Heart right ventricle (tissue), 16 donors: ENCODE results near the gene URB2. TPM values are rescaled to one million over a fixed set of nuclear protein-coding genes. Genes with fewer than 3 reads are reported as not detected.

Experiments
- ATAC-seq, 8 donors: fragments of 200-7000 bp; cut with Tn5 transposase; one replicate each; pipeline ENCODE4 v1.9.1; 2020; ENCODE audit warnings: mild to moderate bottlenecking in 8 of 8, moderate library complexity in 8 of 8, moderate number of reproducible peaks in 1 of 8
- DNase-seq, 2 donors: peaks; one replicate each; pipeline ENCODE4 v3.0.0-alpha.2; 2020
- H3K27ac ChIP-seq, 10 donors: fragments of 200-600 bp; sonication (generic) in 2 of 10; one replicate each; pipeline versions ENCODE4 v1.5.0 to v1.8.0; 2020 to 2022; ENCODE audit warnings: mild to moderate bottlenecking in 3 of 10
- H3K27me3 ChIP-seq, 7 donors: fragments of 200-600 bp; one replicate each; pipeline ENCODE4 v1.8.0; 2021 to 2022; ENCODE audit warnings: mild to moderate bottlenecking in 2 of 7
- H3K36me3 ChIP-seq, 9 donors: fragments of 200-600 bp; sonication (generic) in 1 of 9; one replicate each; pipeline versions ENCODE4 v1.5.0 to v1.8.0; 2020 to 2022; ENCODE audit warnings: mild to moderate bottlenecking in 2 of 9
- H3K4me1 ChIP-seq, 9 donors: fragments of 200-600 bp; sonication (generic) in 1 of 9; one replicate each; pipeline versions ENCODE4 v1.5.0 to v1.8.0; 2020 to 2022; ENCODE audit warnings: mild to moderate bottlenecking in 4 of 9
- H3K4me3 ChIP-seq, 10 donors: fragments of 200-600 bp; sonication (generic) in 2 of 10; one replicate each; pipeline versions ENCODE4 v1.5.0 to v1.8.0; 2020 to 2022; ENCODE audit warnings: mild to moderate bottlenecking in 7 of 10, moderate library complexity in 2 of 10
- H3K9me3 ChIP-seq, 11 donors: fragments of 200-600 bp in 10 of 11; sonication (generic) in 2 of 11; one replicate each; pipeline versions ENCODE4 v1.5.0 to v1.8.0; 2013 to 2022; ENCODE audit warnings: mild to moderate bottlenecking in 2 of 11, control low read depth in 1 of 11, moderate library complexity in 1 of 11
- WGBS, 2 donors: extraction: QIAGEN DNeasy Blood & Tissue Kit; methylation state at CpG; one replicate each; pipeline ENCODE4 v1.1.7; 2013; ENCODE audit warnings: inconsistent platforms in 1 of 2; 5-methylcytosine and 5-hydroxymethylcytosine counted together
- intact Hi-C, 10 donors: fragments of 100-400 bp; cut with DNase I; formaldehyde crosslinking; loops; one replicate each; pipeline versions ENCODE4 v1.11.1 to v1.14.2; 2022
- polyA plus RNA-seq, 2 donors: library from polyadenylated mRNA; stranded (reverse); fragments of 200-250 nt; gene quantifications; one replicate each; pipeline ENCODE4 v1.2.3, GENCODE V29; 2013
- total RNA-seq, 10 donors: library from RNA; stranded (reverse); fragmentation: NEBNext Ultra II Directional in 3 of 10; extraction: Animal tissue kit (Norgen Biotek cat#: 25700) in 3 of 10; gene quantifications; one replicate each; pipeline versions ENCODE4 v1.2.1 to v1.2.4, GENCODE V29; 2021 to 2023
- TF ChIP-seq, protein P1 (sequence below), 9 donors: fragments of 200-600 bp; sonication (generic) in 2 of 9; IDR thresholded peaks; one replicate each; pipeline versions ENCODE4 v1.5.0 to v1.8.0; 2021 to 2022; ENCODE audit warnings: antibody characterized with exemption in 9 of 9, mild to moderate bottlenecking in 5 of 9, moderate library complexity in 1 of 9
- donor health status: Arrhythmogenic right ventricular cardiomyopathy.
- donor health status: ischemic (EF 13 %, LVEDD 7.1; RV severe dilation, severe dysfunction).
- donor health status: healthy with polysubstance abuse.
- donor health status: DM: no; HTN: yes; CAD: no.
- donor health status: DM: no; HTN: no; CAD: no.
- donor health status: ischemic (EF 25% LVEDD 6.9; RV normal size, moderate dysfunction).
- donor health status: ischemic (EF 25% LVEDD 5.7; RV mildly dilated, moderate dysfunction).
- donor health status: healthy.
- donor health status: DM: yes; HTN: yes; CAD: no.
- donor health status: Ischemic cardiomyopathy.
- donor health status: ischemic (EF 35%, LVEDD 5.7; RV mildly dilated, moderate dysfunction).
- donor health status: nonischemic (EF 11% LVEDD 7.7; RV severe dilation, severe dysfunction).
- donor health status: DM: yes; HTN: yes; CAD: no.
- donor health status: PGD.
- donor health status: ischemic (EF 29% LVEDD 5.4; RV normal size, mild dysfunction).
- donor health status: nonischemic (EF 23%, LVEDD 6.1; RV moderate dilation, normal function).

The URB2 gene
- total and polyA plus RNA-seq, 12 donors: 1.6 to 5.6 (median 4.2) TPM

DNA sequence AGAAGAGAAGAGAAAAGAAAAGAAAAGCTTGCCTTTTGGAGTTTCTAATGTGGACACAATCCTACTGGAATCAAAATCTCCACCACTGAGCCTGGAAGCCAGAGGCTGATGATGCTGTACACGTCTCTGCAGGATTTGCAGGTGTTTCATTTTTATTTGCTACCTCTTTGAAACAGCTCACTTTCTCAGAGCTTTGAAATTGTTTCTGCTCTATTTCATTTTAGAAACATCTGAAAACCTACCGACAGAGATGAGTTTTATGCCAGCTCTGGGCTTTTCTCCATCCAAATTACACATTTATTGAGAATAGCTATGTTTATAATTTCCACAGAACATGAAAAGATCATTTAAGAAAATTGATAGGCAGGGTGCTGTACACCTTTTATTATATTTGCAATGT, 46.2 kb downstream of the URB2 start:
- H3K9me3 ChIP-seq: no peaks in the 10 kb centered on the region
- WGBS, 2 donors: 82 to 83% methylated on average over 2 of the region's 2 CpGs
- H3K27ac ChIP-seq: no peak overlapping the region
- H3K27me3 ChIP-seq: no peaks in the 10 kb centered on the region
- TF ChIP-seq, protein P1, sequence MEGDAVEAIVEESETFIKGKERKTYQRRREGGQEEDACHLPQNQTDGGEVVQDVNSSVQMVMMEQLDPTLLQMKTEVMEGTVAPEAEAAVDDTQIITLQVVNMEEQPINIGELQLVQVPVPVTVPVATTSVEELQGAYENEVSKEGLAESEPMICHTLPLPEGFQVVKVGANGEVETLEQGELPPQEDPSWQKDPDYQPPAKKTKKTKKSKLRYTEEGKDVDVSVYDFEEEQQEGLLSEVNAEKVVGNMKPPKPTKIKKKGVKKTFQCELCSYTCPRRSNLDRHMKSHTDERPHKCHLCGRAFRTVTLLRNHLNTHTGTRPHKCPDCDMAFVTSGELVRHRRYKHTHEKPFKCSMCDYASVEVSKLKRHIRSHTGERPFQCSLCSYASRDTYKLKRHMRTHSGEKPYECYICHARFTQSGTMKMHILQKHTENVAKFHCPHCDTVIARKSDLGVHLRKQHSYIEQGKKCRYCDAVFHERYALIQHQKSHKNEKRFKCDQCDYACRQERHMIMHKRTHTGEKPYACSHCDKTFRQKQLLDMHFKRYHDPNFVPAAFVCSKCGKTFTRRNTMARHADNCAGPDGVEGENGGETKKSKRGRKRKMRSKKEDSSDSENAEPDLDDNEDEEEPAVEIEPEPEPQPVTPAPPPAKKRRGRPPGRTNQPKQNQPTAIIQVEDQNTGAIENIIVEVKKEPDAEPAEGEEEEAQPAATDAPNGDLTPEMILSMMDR (IDR thresholded peaks at IDR 0.05): no peak
- intact Hi-C loops: no loop called here
- H3K36me3 ChIP-seq: no peaks in the 10 kb centered on the region
- H3K4me3 ChIP-seq: no peak overlapping the region
- peaks cover 0 to 7% (median 0%) of the 10 kb centered on the region in 9 donors for H3K4me1 ChIP-seq
- ATAC-seq (no peak), DNase-seq (no peak)

DNA sequence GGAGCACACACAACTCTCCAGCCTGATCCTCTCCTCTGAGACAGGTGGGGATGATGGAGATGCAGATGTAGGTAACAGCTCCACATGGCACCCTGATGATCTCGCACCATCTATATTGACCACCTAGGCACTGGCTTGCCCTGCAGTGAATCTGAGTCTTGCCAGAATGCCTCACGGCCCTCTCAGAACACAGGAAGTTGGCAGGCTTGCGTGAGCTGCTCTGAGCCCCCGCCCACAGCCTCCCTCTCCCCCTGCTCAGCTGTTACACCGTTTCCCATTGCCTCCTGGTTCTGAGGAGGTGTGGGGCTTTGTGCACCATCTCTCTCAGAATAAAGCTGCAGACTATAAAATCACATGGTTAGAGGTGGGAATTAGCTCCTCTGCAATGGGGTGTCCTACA, 48.0 kb downstream of the URB2 start:
- TF ChIP-seq, protein P1 (IDR thresholded peaks at IDR 0.05): no peak
- no peak for ATAC-seq
- Histone ChIP-seq H3K4me3 (no peak overlapping the region), H3K27me3 (no peaks in the 10 kb centered on the region), H3K9me3 (no peaks in the 10 kb centered on the region), H3K27ac (no peak overlapping the region), H3K4me1 (peaks cover 0 to 5% (median 0%) of the 10 kb centered on the region in 9 donors), H3K36me3 (no peaks in the 10 kb centered on the region)
- DNase-seq: no peak
- intact Hi-C loops: no loop called here
- WGBS, 2 donors: 64 to 65% methylated on average over 5 of the region's 5 CpGs

DNA sequence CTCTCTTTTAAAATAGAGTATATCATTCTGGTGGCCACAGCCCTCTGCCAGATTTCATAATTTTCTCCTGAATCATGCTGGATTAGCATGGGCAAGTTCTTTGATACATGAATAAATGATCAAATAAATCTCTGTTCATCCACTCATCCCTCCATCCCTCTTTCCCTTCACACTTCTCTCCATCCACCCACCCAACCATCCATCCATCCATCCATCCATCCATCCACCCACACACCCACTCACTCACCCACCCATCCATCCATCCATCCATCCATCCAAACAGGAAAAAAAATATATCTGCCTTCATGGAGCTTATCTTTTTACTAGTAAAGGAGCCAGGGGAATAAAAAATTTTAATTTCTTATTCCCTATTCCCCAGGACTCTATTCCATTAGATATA, 49.3 kb downstream of the URB2 start:
- Histone ChIP-seq H3K4me1 (no peaks in the 10 kb centered on the region), H3K4me3 (no peak overlapping the region), H3K27ac (no peak overlapping the region), H3K27me3 (no peaks in the 10 kb centered on the region), H3K36me3 (no peaks in the 10 kb centered on the region), H3K9me3 (peaks cover 0 to 10% (median 0%) of the 10 kb centered on the region in 11 donors)
- no peak for DNase-seq
- ATAC-seq: no peak
- TF ChIP-seq, protein P1 (IDR thresholded peaks at IDR 0.05): no peak
- intact Hi-C loops: no loop called here

DNA sequence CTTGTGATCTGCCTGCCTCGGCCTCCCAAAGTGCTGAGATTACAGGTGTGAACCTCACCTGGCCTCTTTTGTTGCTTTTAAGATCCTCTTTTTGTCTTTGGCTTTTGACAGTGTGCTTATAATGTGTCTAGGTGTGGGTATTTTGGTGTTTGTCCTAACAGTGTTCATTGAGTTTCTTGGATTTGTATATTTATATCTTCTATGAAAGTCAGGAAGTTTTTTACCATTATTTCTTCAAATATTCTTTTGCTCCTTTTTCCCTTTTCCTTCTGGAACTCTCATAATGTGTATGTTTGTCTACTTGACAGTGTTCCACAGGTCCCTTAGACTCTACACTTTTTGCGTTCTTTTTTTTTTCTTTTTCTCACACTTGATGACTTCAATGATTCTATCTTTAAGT, 59.1 kb downstream of the URB2 start:
- intact Hi-C loops: no loop called here
- peaks cover 0 to 48% (median 14%) of the 10 kb centered on the region in 11 donors for H3K9me3 ChIP-seq
- 91 to 97% methylated on average over 2 of the region's 2 CpGs for WGBS, 2 donors
- H3K4me3 ChIP-seq: no peak overlapping the region
- H3K27me3 ChIP-seq: peaks cover 0 to 3% (median 0%) of the 10 kb centered on the region in 7 donors
- H3K4me1 ChIP-seq: peaks cover 0 to 7% (median 0%) of the 10 kb centered on the region in 9 donors
- no peak for ATAC-seq
- no peak for DNase-seq
- TF ChIP-seq, protein P1 (IDR thresholded peaks at IDR 0.05): no peak
- no peaks in the 10 kb centered on the region for H3K36me3 ChIP-seq
- H3K27ac ChIP-seq: no peak overlapping the region
